Measurements from ENCODE around the gene CA12. TPM values are rescaled to one million over a fixed set of nuclear protein-coding genes. Genes with fewer than 3 reads are reported as not detected.
A peak's percentile ranks its signal among the peaks of the same experiment; 100 is the strongest.

The CA12 gene
- polyA plus RNA-seq, 1 experiment = 61.4 TPM

GRCh38 chr15:63402498-63403253, 21.0 kb upstream of the CA12 start:
- no peaks in the 10 kb centered on the region for H3K9me3 ChIP-seq (ENCODE audit: control insufficient read depth, insufficient read depth, low read length)
- no peaks in the 10 kb centered on the region for H3K27me3 ChIP-seq (ENCODE audit: control insufficient read depth, insufficient read depth, low read length)
- CTCF ChIA-PET = interaction anchor here (0.6 to 2.9 kb wide), 23 partner anchors 10 to 354 kb away, joined by 3 to 55 read pairs (median 4); no protein-coding TSS in a partner anchor
- DNase-seq (ENCODE audit: low read depth, low spot score) = no peak
- H3K27ac ChIP-seq (ENCODE audit: low read depth, low read length) = no peak overlapping the region
- POLR2A ChIA-PET = no interaction called here
- peak; percentile 67 for TF ChIP-seq CTCF (IDR thresholded peaks at IDR 0.05; ENCODE audit: low read depth, low read length)
- no peak overlapping the region for H3K4me3 ChIP-seq (ENCODE audit: low read depth, low read length)

GRCh38 chr15:63401714-63402497, 20.3 kb upstream of the CA12 start:
- no peak overlapping the region for H3K4me3 ChIP-seq (ENCODE audit: low read depth, low read length)
- H3K27me3 ChIP-seq (ENCODE audit: control insufficient read depth, insufficient read depth, low read length) = no peaks in the 10 kb centered on the region
- ChIA-PET CTCF (interaction anchor here (0.6 to 2.9 kb wide), 22 partner anchors 11 to 353 kb away, joined by 3 to 55 read pairs (median 4); no protein-coding TSS in a partner anchor), POLR2A (no interaction called here)
- H3K9me3 ChIP-seq (ENCODE audit: control insufficient read depth, insufficient read depth, low read length) = no peaks in the 10 kb centered on the region
- H3K27ac ChIP-seq (ENCODE audit: low read depth, low read length) = no peak overlapping the region
- no peak for DNase-seq (ENCODE audit: low read depth, low spot score)
- TF ChIP-seq CTCF (IDR thresholded peaks at IDR 0.05; ENCODE audit: low read depth, low read length) = no peak

GRCh38 chr15:63401078-63401477, 19.4 kb upstream of the CA12 start:
- DNase-seq (ENCODE audit: low read depth, low spot score) = no peak
- Histone ChIP-seq H3K27ac (ENCODE audit: low read depth, low read length) (no peak overlapping the region), H3K4me3 (ENCODE audit: low read depth, low read length) (no peak overlapping the region), H3K9me3 (ENCODE audit: control insufficient read depth, insufficient read depth, low read length) (no peaks in the 10 kb centered on the region), H3K27me3 (ENCODE audit: control insufficient read depth, insufficient read depth, low read length) (no peaks in the 10 kb centered on the region)
- CTCF ChIA-PET = interaction anchor here (2.9 kb wide), 2 partner anchors 110 to 113 kb away, joined by 40 to 55 read pairs; no protein-coding TSS in a partner anchor
- no peak for TF ChIP-seq CTCF (IDR thresholded peaks at IDR 0.05; ENCODE audit: low read depth, low read length)
- POLR2A ChIA-PET = interaction anchor here (0.6 kb wide), 1 partner anchor 348 kb away, joined by 5 read pairs; no protein-coding TSS in a partner anchor

GRCh38 chr15:63398456-63398855, 16.8 kb upstream of the CA12 start:
- POLR2A ChIA-PET = no interaction called here
- TF ChIP-seq CTCF (IDR thresholded peaks at IDR 0.05; ENCODE audit: low read depth, low read length) = no peak
- CTCF ChIA-PET = no interaction called here

More at GRCh38 chr15:63398456-63398855, 16.8 kb upstream of the CA12 start:
- no peaks in the 10 kb centered on the region for H3K27me3 ChIP-seq (ENCODE audit: control insufficient read depth, insufficient read depth, low read length)
- no peak for DNase-seq (ENCODE audit: low read depth, low spot score)
- no peak overlapping the region for H3K4me3 ChIP-seq (ENCODE audit: low read depth, low read length)
- no peaks in the 10 kb centered on the region for H3K9me3 ChIP-seq (ENCODE audit: control insufficient read depth, insufficient read depth, low read length)
- H3K27ac ChIP-seq (ENCODE audit: low read depth, low read length) = no peak overlapping the region
